Cardiac muscle cell (in vitro differentiated cells and primary cell): Measurements from ENCODE around the gene NPDC1. TPM values are rescaled to one million over a fixed set of nuclear protein-coding genes. Genes with fewer than 3 reads are reported as not detected.
A peak's percentile ranks its signal among the peaks of the same experiment; 100 is the strongest.

ENCODE experiments used
- DNase-seq, 2 donors: peaks; one replicate each; pipeline versions ENCODE4 v3.0.0 to v3.0.0-alpha.2; 2010 to 2017; ENCODE audit warnings: low read depth in 1 of 2, low spot score in 1 of 2
- H3K27ac ChIP-seq: fragments of 200-600 bp; sonication (generic); 2 replicates; pipeline ENCODE4 v1.5.1; 2016
- H3K27me3 ChIP-seq: fragments of 200-600 bp; sonication (generic); 2 replicates; pipeline ENCODE4 v1.6.0; 2016; ENCODE audit warnings: control low read depth
- H3K36me3 ChIP-seq: fragments of 200-600 bp; sonication (generic); 2 replicates; pipeline ENCODE4 v1.5.1; 2016; ENCODE audit warnings: control low read depth
- H3K4me1 ChIP-seq: fragments of 200-600 bp; sonication (generic); 2 replicates; pipeline ENCODE4 v1.8.1; 2017; ENCODE audit warnings: low read depth, mild to moderate bottlenecking, mixed run types
- H3K4me3 ChIP-seq: fragments of 200-600 bp; sonication (generic); 2 replicates; pipeline ENCODE4 v1.5.1; 2016; ENCODE audit warnings: mild to moderate bottlenecking
- H3K9me3 ChIP-seq: fragments of 200-600 bp; sonication (generic); 2 replicates; pipeline ENCODE4 v1.5.1; 2017; ENCODE audit warnings: low read depth, mild to moderate bottlenecking, control low read depth
- CTCF ChIP-seq: IDR thresholded peaks from 2 replicates; pipeline ENCODE4 v1.5.1; 2012; ENCODE audit warnings: low read depth, mild to moderate bottlenecking, low read length
- polyA plus RNA-seq: library from polyadenylated mRNA; unstranded; fragments of >200 nt; fragmentation: Nextera tagmentation; extraction: Ambion mirVana; gene quantifications from 2 replicates; pipeline ENCODE4 v1.2.1, GENCODE V29; 2016
- total RNA-seq: library from RNA; depleted of rRNA; stranded (reverse); fragments of >200 nt; gene quantifications from 2 replicates; pipeline ENCODE4 v1.2.3, GENCODE V29; 2016

The NPDC1 gene
- total and polyA plus RNA-seq, 2 experiments from 2014 or later = 65.1 to 94.9 TPM

DNA sequence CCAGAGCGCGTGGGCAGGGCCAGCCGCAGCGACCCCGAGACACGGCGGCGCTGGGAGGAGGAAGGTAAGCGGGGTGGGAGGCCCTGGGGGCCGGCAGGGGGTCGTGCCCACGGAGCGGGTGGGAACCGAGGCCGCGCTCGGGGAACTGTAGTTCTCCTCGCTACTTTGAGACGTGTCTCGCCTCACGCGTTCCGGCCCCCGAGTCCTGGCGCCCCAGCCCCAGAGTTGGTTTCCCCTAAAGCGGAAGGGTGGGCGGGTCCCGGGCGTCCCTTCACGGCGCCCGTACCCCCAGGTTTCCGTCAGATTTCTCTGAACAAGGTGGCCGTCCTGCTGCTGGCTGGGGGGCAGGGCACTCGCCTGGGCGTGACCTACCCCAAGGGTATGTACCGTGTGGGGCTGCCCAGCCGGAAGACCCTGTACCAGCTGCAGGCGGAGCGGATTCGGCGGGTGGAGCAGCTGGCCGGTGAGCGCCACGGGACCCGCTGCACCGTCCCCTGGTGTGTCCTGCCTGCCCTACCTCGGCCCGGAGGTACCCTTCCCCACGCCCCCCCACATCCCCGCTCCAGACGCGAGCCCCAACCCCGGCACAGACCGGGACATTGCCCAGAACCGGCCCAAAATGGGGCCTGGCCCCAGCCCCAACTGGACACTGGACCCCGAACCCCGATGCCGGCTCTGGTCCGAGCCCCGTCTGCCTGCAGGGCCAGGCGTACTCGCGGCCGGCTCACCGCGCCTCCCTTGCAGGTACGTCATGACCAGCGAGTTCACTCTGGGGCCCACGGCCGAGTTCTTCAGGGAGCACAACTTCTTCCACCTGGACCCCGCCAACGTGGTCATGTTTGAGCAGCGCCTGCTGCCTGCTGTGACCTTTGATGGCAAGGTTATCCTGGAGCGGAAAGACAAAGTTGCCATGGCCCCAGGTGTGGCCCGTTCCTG lies 32.0 kb upstream of the NPDC1 start:
- H3K4me1 ChIP-seq = no peaks in the 10 kb centered on the region
- H3K4me3 ChIP-seq = peak overlapping the region; percentile 40
- H3K27me3 ChIP-seq = peaks cover 33% of the 10 kb centered on the region
- no peak overlapping the region for H3K27ac ChIP-seq
- no peak for TF ChIP-seq CTCF
- no peaks in the 10 kb centered on the region for H3K36me3 ChIP-seq
- no peaks in the 10 kb centered on the region for H3K9me3 ChIP-seq
- peak in 1 of 2 donors; percentile 13 for DNase-seq

- no peak within 1 kb of the TSS for H3K27ac ChIP-seq
- no peak for TF ChIP-seq CTCF
- peak; percentile 65 to 75 for DNase-seq
- no peaks in the 10 kb centered on the region for H3K4me1 ChIP-seq
- H3K9me3 ChIP-seq = no peaks in the 10 kb centered on the region
- H3K36me3 ChIP-seq = no peaks in the 10 kb centered on the region
- peaks cover 33% of the 10 kb centered on the region for H3K27me3 ChIP-seq
- H3K4me3 ChIP-seq = peak within 1 kb of the TSS; percentile 40
Measured at GRCh38 chr9:137077010-137077747, 31.2 kb upstream of the NPDC1 start, which contains the start of gene UAP1L1. TSS of gene UAP1L1 (plus strand) at chr9:137077517. CDS start at chr9:137077533, 16 bp downstream.

- no peak for DNase-seq
Measured at GRCh38 chr9:137076636-137077009, 30.6 kb upstream of the NPDC1 start.

DNA sequence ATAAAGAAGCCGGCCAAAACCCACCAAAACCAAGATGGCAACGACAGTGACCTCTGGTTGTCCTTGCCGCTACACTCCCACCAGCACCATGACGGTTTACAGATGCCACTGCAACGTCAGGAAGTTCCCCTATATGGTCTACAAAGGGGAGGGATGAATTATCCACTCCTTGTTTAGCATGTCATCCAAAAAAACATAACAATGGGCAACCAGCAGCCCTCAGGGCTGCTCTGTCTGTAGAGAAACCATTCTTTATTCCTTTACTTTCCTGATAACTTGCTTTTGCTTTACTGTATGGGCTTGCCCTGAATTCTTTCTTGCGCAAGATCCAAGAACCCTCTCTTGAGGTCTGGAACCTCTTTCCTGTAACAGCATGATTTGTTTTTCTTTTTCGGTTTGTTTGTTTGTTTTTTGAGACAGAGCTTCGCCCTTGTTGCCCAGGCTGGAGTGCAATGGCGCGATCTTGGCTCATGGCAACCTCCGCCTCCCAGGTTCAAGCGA lies 29.3 kb upstream of the NPDC1 start:
- TF ChIP-seq CTCF = no peak
- peaks cover 33% of the 10 kb centered on the region for H3K27me3 ChIP-seq
- no peak for DNase-seq

More at GRCh38 chr9:137076636-137077009, 30.6 kb upstream of the NPDC1 start:
- Histone ChIP-seq H3K36me3 (no peaks in the 10 kb centered on the region), H3K9me3 (no peaks in the 10 kb centered on the region), H3K4me3 (peak overlapping the region; percentile 40), H3K27ac (no peak overlapping the region), H3K4me1 (no peaks in the 10 kb centered on the region), H3K27me3 (peaks cover 33% of the 10 kb centered on the region)
- TF ChIP-seq CTCF = no peak

GRCh38 chr9:137074657-137075274 lies 28.8 kb upstream of the NPDC1 start:
- Histone ChIP-seq H3K36me3 (no peaks in the 10 kb centered on the region), H3K4me3 (no peak overlapping the region), H3K27ac (no peak overlapping the region), H3K4me1 (no peaks in the 10 kb centered on the region), H3K27me3 (peaks cover 33% of the 10 kb centered on the region), H3K9me3 (no peaks in the 10 kb centered on the region)
- DNase-seq = no peak
- TF ChIP-seq CTCF = no peak

More for the DNA sequence above, 29.3 kb upstream of the NPDC1 start:
- H3K36me3 ChIP-seq = no peaks in the 10 kb centered on the region
- no peaks in the 10 kb centered on the region for H3K4me1 ChIP-seq
- H3K9me3 ChIP-seq = no peaks in the 10 kb centered on the region
- H3K27ac ChIP-seq = no peak overlapping the region
- no peak overlapping the region for H3K4me3 ChIP-seq
